ENCODE results near the gene USP47. TPM values are rescaled to one million over a fixed set of nuclear protein-coding genes. Genes with fewer than 3 reads are reported as not detected.

Gene USP47
- total RNA-seq, 1 experiment from 2014 or later: 47.8 TPM

- DNase-seq (ENCODE audit: low read depth): no peak
Measured at GRCh38 chr11:11866203-11866602, 24.4 kb downstream of the USP47 start.

- no peak for DNase-seq (ENCODE audit: low read depth)
Measured at GRCh38 chr11:11867720-11868119, 25.9 kb downstream of the USP47 start.

GRCh38 chr11:11871991-11872401 lies 30.2 kb downstream of the USP47 start:
- no peak for DNase-seq (ENCODE audit: low read depth)

GRCh38 chr11:11876458-11876857 lies 34.7 kb downstream of the USP47 start:
- peak; percentile 14 for DNase-seq (ENCODE audit: low read depth)

GRCh38 chr11:11880179-11880578 lies 38.4 kb downstream of the USP47 start:
- no peak for DNase-seq (ENCODE audit: low read depth)

- DNase-seq (ENCODE audit: low read depth): no peak
Measured at GRCh38 chr11:11882539-11882938, 40.8 kb downstream of the USP47 start.

GRCh38 chr11:11884351-11884750 lies 42.6 kb downstream of the USP47 start:
- DNase-seq (ENCODE audit: low read depth): no peak

GRCh38 chr11:11884774-11885481 lies 43.2 kb downstream of the USP47 start:
- no peak for DNase-seq (ENCODE audit: low read depth)

- DNase-seq (ENCODE audit: low read depth): no peak
Measured at GRCh38 chr11:11894486-11894885, 52.7 kb downstream of the USP47 start.

GRCh38 chr11:11895672-11896071 lies 53.9 kb downstream of the USP47 start:
- peak; percentile 21 for DNase-seq (ENCODE audit: low read depth)

- no peak for DNase-seq (ENCODE audit: low read depth)
Measured at GRCh38 chr11:11898648-11899047, 56.9 kb downstream of the USP47 start.

GRCh38 chr11:11899401-11899800 lies 57.6 kb downstream of the USP47 start:
- DNase-seq (ENCODE audit: low read depth): no peak

- no peak for DNase-seq (ENCODE audit: low read depth)
Measured at GRCh38 chr11:11901929-11902328, 60.2 kb downstream of the USP47 start.

GRCh38 chr11:11909727-11910126 lies 68.0 kb downstream of the USP47 start:
- DNase-seq (ENCODE audit: low read depth): peak; percentile 81

- DNase-seq (ENCODE audit: low read depth): no peak
Measured at GRCh38 chr11:11910541-11910940, 68.8 kb downstream of the USP47 start.

- no peak for DNase-seq (ENCODE audit: low read depth)
Measured at GRCh38 chr11:11913395-11913794, 71.6 kb downstream of the USP47 start.

GRCh38 chr11:11915625-11916024 lies 73.9 kb downstream of the USP47 start:
- DNase-seq (ENCODE audit: low read depth): no peak

GRCh38 chr11:11916981-11917399 lies 75.2 kb downstream of the USP47 start:
- peak; percentile 88 for DNase-seq (ENCODE audit: low read depth)

- DNase-seq (ENCODE audit: low read depth): no peak
Measured at GRCh38 chr11:11923828-11924227, 82.1 kb downstream of the USP47 start.

- DNase-seq (ENCODE audit: low read depth): no peak
Measured at GRCh38 chr11:11929920-11930319, 88.1 kb downstream of the USP47 start.

GRCh38 chr11:11931461-11932055 lies 89.8 kb downstream of the USP47 start:
- peak; percentile 77 for DNase-seq (ENCODE audit: low read depth)

GRCh38 chr11:11935536-11935935 lies 93.8 kb downstream of the USP47 start:
- no peak for DNase-seq (ENCODE audit: low read depth)

- DNase-seq (ENCODE audit: low read depth): no peak
Measured at GRCh38 chr11:11937433-11937832, 95.7 kb downstream of the USP47 start.
